Activated CD8-positive, alpha-beta memory T cell treated with anti-CD3 and anti-CD28 coated beads for 48 hours (primary cell): ENCODE data around the gene TTC28.

Experiments
- DNase-seq, 3 experiments: peaks; one replicate each; pipeline ENCODE4 v3.0.0-alpha.2; 2020; ENCODE audit warnings: low read depth in 2 of 3, low spot score in 2 of 3

TTC28 gene

DNA sequence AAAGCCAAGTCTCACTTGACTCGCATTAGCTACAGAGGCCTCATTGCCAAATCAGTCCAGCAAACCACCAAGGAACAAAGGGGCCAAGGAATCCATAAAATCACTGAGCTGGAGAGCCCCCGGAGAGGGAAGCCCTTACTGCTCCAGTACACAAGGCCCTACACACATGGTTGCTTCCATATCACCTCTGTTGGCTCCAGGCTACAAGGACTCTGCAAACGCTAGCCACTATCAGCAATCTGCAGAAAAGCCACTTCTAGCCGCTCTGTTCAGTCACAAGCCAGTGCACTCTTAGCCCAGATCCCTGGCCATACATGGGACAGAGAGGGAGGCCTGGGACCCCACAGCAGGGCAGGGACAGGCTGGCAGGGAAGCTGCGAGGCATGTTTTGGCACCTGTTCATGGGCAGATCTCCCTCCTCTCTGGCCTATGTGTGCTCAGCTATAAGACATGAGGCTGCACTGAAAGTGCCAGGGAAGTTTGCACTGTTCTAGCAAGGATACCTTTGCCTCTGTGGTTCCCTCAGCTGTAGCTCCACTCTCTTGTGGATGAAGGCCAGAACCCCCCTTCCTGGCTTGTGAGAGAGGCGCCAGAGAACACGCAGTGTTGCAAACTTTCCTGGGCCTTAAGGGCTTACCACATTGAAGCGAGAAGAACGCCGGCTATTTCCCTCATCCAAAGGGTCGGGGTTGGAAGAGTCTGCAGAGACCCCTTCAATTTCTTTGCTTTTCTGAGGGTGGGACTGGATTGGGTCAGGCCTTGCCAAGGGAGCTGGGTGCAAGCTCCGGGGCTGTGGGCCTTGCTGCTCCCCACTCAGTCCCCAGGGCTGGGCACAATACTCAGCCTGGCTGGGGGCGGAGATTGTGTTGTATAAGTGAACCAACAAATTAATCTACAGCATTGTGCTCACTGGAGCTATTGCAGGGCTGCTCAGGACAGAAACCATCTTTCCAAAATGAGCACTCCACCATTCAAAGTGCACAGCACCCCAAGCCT, 651.9 kb downstream of the TTC28 start:
- DNase-seq: no peak

- DNase-seq: no peak
Measured at GRCh38 chr22:28025866-28026575, 653.6 kb downstream of the TTC28 start.

- DNase-seq: no peak
Measured at GRCh38 chr22:28025333-28025732, 654.3 kb downstream of the TTC28 start.

- no peak for DNase-seq
Measured at GRCh38 chr22:28024422-28024888, 655.2 kb downstream of the TTC28 start.

GRCh38 chr22:28023774-28024173, 655.9 kb downstream of the TTC28 start:
- no peak for DNase-seq

GRCh38 chr22:28023036-28023435, 656.6 kb downstream of the TTC28 start:
- no peak for DNase-seq

DNA sequence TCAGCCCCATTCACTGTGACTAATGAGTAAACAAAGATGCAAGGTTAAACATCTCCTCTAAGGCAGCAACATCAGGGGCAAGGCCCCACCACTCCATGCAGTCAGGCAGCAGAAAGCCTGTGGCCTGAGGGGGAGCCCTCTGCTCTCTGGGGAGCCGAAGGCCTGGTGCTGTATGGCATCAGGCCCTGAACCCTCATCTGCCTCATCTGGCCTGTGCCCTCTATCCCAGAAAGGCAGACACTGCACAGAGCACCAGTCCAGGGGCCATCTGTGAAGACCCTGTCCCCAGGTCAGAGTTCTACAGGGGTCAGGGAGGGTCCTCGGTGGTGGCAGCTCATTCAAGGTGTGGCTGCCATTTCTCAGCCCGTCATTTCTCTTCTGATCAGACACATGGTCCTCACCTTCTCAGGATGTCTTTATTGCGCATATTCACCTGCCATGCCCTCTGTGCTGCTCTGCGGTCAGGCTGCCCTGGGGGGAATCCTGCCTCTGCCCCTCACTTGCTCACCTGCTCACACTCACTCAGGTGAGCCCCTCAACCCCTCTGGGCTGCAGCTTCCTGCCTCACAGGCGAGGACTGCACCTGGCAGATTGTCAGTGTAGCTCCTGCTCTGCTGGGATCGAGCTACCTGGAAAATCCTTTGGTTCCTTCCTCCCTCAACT, 657.5 kb downstream of the TTC28 start:
- no peak for DNase-seq

GRCh38 chr22:28021116-28021997, 658.3 kb downstream of the TTC28 start:
- DNase-seq: no peak

- DNase-seq: peak; percentile 25 to 56 (median 40)
Measured at GRCh38 chr22:28019881-28020861, 659.5 kb downstream of the TTC28 start.

- no peak for DNase-seq
Measured at GRCh38 chr22:28019360-28019759, 660.3 kb downstream of the TTC28 start.

- DNase-seq: no peak
Measured at GRCh38 chr22:28018461-28018927, 661.1 kb downstream of the TTC28 start.

GRCh38 chr22:28017859-28018258, 661.8 kb downstream of the TTC28 start:
- no peak for DNase-seq

- no peak for DNase-seq
Measured at GRCh38 chr22:28017558-28017820, 662.2 kb downstream of the TTC28 start.

GRCh38 chr22:28016781-28017557, 662.7 kb downstream of the TTC28 start:
- no peak for DNase-seq

GRCh38 chr22:28015676-28016601, 663.7 kb downstream of the TTC28 start:
- DNase-seq: no peak

- DNase-seq: no peak
Measured at GRCh38 chr22:28015046-28015425, 664.6 kb downstream of the TTC28 start.

DNA sequence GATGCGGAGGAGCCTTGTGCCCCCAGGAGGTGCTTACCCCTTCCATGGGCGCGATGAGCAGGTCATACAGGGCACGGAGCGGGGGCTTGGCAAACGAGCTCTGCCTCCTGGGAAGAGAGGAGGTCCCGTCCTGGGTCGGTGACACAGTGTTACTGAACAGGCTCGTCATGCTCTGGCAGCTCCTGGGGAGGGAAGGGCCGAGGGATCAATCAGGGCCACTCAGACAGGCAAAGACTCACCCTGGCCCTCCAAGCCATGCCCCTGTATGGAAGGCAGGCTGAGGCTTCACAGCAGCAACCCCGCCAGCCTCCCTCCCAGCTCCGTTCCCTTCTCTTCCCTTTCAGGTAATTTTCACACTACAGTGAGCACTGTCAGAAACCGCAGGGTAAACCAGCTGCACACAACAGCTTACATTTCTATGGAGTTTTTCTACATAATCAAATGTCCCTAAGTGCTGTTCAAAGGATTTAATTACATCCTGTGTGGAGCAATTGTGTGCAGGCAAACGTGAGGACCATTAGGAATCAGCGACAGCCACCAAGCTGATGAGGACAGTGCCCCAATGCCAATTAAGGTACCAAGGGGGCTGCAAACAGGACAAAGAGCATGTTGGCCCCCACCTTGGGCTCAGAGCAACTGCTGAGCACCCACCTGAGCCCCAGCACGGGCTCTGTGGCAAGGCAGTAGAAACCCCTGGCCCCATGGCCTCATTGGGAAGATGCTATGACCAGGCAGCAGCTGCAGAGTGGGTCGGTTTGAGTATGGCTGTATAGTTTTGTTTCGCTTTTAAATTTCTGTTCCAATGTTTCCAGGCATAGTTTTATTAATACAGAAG, 665.2 kb downstream of the TTC28 start:
- no peak for DNase-seq
